HUDEP-2 (cell line): ENCODE measurements around the gene ZNF439.
"Not testable (repeated sequence)": the region's sequence is repeated elsewhere in the genome, so short reads cannot be mapped to it uniquely, and the experiment has no call there.

Source experiments
- DNase-seq, 76 experiments: peaks; one replicate each; lab custom pipeline; 2025; ENCODE audit not compliant: unreplicated experiment in 76 of 76; lab: John Stamatoyannopoulos, UW

ZNF439 gene

GRCh38 chr19:11867766-11868165 lies 19.2 kb downstream of the ZNF439 start:
- not testable (repeated sequence) for DNase-seq

GRCh38 chr19:11868188-11868587 lies 19.7 kb downstream of the ZNF439 start:
- no peak for DNase-seq

DNA sequence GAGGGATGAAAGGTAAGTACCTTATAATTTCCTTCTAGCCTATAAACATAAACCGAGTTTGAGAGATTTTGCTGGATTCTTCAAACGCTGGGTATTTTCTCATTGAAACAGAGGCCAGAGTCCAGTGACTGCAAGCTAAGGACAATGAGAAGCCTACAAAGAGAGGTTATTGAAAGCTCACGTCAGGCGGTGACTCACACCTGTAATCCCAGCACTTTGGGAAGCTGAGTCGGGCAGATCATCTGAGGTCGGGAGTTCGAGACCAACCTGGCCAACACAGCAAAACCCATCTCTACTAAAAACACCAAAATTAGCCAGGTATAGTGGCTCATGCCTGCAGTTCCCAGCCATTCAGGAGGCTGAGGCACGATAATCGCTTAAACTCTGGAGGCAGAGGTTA lies 24.1 kb downstream of the ZNF439 start:
- DNase-seq, result no peak

GRCh38 chr19:11873762-11874161 lies 25.2 kb downstream of the ZNF439 start:
- no peak for DNase-seq

DNA sequence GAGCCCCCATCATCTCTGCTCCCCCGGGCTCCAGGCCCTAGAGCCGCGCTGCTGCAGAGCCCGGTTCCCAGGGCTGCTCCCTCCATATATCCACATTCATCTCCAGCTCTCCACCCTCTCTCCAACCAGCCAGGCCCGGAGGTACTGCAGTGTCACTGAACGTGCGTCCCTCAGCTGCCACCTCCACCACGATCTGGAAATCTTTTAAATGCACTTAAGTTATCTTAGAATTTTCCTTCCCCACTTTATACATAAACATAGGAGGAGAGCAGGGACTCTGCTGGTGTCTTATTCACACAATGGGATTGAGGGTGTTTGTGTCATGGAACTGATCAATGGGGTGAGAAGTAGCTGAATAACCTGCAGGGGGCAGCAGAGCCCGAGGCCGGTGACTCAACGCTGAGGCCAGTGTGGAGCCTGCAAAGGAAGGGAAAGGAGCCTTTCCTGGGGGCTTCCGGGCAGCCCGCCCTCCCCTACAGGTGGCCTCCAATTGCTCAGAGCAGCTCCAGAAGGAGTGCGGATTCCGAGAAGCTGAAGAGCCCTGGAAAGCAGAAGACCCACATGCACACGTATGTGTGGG lies 31.3 kb downstream of the ZNF439 start:
- DNase-seq, result peak in 5 of 76 experiments; percentile 3 to 21 (median 9)

DNA sequence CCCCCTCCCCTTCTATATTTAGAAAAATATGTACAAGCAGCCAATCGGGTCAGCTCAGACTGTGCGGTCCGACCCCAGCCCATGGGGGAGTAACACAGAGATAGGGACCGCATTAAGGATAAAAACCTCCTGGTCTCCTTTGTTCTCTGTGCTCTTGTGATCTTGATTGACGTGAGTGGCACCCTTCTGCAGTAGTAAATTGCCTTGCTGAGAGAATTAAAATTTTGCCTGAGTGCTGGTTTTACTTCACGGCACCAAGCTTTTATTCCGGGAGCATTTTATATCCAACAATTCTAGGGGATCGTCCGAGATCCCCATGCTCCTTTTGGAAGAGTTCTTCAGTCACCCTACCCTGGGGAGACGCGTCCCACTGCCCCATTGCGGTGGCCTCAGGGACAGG lies 32.1 kb downstream of the ZNF439 start:
- no peak for DNase-seq

GRCh38 chr19:11881151-11881800 lies 32.8 kb downstream of the ZNF439 start:
- peak in 48 of 76 experiments; percentile 4 to 63 (median 26) for DNase-seq

DNA sequence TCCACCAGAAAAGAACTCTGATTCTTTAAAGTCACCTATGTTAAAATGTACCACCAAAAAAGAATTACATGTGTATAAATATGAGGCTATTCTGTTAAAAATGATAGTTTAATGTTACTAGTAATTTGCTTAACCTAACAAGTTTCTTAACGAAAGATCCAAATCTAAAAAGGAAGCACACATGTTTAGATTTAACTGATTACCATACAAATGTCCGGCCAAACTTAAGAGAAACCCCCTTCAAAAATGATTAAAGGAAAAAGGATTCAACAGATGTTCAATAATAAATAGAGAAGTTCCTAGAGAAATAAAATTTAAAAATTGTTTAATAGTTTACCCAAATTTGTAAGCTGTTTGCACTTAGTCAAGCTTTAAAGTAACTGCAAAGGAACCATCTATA lies 34.1 kb downstream of the ZNF439 start:
- no peak for DNase-seq

- DNase-seq, result no peak
Measured at GRCh38 chr19:11887234-11887610, 38.7 kb downstream of the ZNF439 start.

DNA sequence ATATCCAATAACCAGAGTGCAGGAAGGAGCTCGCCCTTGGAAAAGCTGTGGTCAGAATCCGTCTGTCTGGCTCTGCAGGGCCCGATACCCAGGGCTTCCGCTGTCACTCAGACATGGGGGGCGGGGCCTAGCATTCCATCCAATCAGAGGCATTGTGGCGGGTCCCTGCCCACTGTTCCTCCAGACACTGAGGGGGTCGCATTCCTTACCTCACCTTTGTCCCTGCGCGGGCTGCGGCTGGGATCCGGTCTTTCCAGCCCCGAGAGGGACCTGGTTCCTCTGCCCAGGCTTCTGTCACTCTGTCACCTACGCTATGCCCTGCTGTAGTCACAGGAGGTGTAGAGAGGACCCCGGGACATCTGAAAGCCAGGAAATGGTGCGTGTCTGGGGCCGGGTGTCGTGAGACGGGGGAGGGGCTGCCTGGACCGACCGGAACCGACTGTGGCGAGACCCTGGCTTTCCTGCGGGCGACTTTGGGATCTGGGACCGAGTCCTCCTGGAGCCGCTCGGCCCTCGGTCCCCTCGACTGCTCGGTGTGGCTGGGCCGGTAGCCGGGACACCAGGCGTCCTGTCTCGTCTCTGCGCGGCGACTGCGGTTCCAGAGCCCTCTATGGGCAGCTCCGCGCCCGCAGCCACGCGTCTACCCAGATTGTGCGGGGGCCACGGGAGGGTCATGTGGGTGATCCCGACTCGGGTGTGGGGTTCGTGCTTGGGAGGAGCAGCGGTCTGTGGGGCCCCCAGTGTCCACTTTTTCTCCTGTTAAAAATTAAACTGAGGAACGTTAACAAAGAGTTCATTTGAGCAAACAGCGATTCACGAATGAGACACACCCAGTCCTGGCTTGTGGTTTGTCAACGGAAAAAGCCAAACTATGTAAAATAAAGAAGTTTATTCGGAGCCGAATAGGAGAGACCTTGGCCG lies 39.3 kb downstream of the ZNF439 start, which contains the start of gene ZNF69:
Gene ZNF69 (plus strand): TSS at position 172 of the 921 bp plus-strand sequence. CDS start 142 bp downstream, at position 314.
- peak in 13 of 76 experiments; percentile 3 to 30 (median 10) for DNase-seq

DNA sequence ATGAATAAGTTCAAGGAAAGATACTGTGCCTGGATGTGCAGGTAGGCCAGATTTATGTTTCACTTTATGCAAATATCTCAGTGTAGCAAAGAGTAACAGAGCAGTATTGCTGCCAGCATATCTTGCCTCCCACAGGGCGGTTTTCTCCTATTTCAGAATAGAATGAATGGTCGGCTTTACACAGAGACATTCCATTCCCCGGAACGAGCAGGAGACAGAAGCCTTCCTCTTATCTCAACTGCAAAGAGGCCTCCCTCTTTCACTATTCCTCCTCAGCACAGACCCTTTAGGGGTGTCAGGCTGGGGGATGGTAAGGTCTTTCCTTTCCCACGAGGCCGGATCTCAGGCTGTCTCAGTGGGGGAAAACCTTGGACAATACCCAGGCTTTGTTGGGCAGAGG lies 41.4 kb downstream of the ZNF439 start:
- DNase-seq, result not testable (repeated sequence)

GRCh38 chr19:11890634-11891033 lies 42.1 kb downstream of the ZNF439 start:
- no peak for DNase-seq

GRCh38 chr19:11894851-11895250 lies 46.3 kb downstream of the ZNF439 start:
- DNase-seq, result no peak

DNA sequence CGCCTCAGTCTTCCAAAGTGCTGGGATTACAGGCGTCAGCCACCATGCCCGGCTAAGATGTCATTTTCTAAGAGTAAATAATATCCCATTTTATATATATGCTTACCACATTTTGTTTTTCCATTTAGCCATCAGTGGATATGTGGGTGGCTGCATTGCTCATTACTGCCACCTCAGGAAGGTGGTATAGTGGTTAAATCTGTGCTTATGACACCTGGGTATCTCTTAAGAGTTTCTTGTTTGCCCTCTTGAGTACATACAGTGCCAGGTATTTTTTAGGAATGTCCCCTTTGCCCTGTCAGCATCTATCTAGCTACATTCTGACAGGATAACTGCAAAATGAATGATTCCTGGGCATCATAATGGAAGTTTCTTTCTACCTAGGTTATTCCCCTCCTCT lies 53.7 kb downstream of the ZNF439 start:
- DNase-seq, result no peak

- DNase-seq, result no peak
Measured at GRCh38 chr19:11905928-11906327, 57.4 kb downstream of the ZNF439 start.

DNA sequence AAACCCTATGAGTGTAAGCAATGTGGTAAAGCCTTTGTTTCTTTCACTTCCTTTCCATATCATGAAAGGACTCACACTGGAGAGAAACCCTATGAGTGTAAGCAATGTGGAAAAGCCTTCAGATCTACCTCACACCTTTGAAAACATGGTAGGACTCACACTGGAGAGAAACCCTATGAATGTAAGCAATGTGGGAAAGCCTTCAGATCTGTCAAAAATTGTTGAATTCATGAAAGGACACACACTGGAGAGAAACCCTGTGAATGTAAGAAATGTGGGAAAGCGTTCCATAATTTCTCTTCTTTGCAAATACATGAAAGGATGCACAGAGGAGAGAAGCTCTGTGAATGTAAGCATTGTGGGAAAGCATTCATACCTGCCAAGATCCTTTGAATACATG lies 63.4 kb downstream of the ZNF439 start:
- not testable (repeated sequence) for DNase-seq

DNA sequence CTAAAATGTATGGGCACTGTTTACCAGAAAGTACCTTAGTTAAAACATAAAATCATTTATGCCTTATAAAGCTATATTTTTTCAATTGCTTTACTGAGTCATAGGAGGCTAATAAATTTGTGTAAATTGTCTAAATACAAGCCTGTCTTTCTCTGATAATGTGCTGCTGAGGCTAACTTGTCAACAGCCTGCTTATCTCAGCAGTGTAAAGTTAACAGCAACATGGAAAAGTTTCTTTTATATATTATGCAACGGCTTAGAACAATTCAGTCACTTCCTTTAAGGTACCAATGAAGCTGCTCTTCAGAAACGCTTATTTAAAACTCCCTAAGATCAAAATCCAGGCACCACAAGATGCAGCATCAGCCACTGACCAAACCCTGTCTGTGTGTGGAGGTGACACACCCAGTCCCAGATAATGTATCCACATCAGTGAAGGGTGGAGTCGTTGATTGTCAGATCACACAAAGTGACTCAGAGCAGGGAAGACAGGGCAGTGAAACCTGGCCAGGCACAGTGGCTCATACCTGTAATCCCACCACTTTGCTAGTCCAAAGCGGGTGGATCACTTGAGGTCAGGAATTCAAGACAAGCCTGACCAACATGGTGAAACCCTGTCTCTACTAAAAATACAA lies 66.0 kb downstream of the ZNF439 start:
- not testable (repeated sequence) for DNase-seq
